SK-N-SH treated with all-trans-retinoic acid at 6 μM for 48 hours (cell line): ENCODE data around the gene DIRAS1.

Experiments used
- ATAC-seq: fragments of 200-7000 bp; cut with Tn5 transposase; 3 replicates; pipeline ENCODE4 v1.9.1; 2020; ENCODE audit warnings: mild to moderate bottlenecking, moderate library complexity
- ARNTL ChIP-seq: fragments of 450-650 bp; formaldehyde crosslinking; IDR thresholded peaks from 2 replicates; pipeline ENCODE4 v1.5.0; 2020; ENCODE audit warnings: low read depth, mild to moderate bottlenecking, moderate library complexity, borderline replicate concordance
- BACH2 ChIP-seq: fragments of 250-450 bp; sonication (Bioruptor Pico); IDR thresholded peaks from 2 replicates; pipeline ENCODE4 v1.9.0; 2021; ENCODE audit warnings: mild to moderate bottlenecking, borderline replicate concordance
- CREB5 ChIP-seq: fragments of 250-450 bp; sonication (Bioruptor Pico); IDR thresholded peaks from 2 replicates; pipeline ENCODE4 v1.5.1; 2020; ENCODE audit warnings: low read depth, mild to moderate bottlenecking, moderate library complexity
- CSDC2 ChIP-seq: fragments of 250-450 bp; sonication (Bioruptor Pico); IDR thresholded peaks from 2 replicates; pipeline ENCODE4 v1.5.0; 2020; ENCODE audit warnings: mild to moderate bottlenecking, moderate library complexity
- CSRNP3 ChIP-seq: fragments of 250-450 bp; sonication (Bioruptor Pico); IDR thresholded peaks from 2 replicates; pipeline ENCODE4 v1.5.1; 2021; ENCODE audit warnings: mild to moderate bottlenecking, moderate library complexity
- ESRRG ChIP-seq: fragments of 250-450 bp; sonication (Bioruptor Pico); IDR thresholded peaks from 2 replicates; pipeline ENCODE4 v1.6.1; 2021; ENCODE audit warnings: mild to moderate bottlenecking
- GLIS3 ChIP-seq: fragments of 250-450 bp; sonication (Bioruptor Pico); IDR thresholded peaks from 2 replicates; pipeline ENCODE4 v1.5.0; 2020; ENCODE audit warnings: mild to moderate bottlenecking, moderate library complexity
- OSR1 ChIP-seq: fragments of 250-450 bp; sonication (Bioruptor Pico); IDR thresholded peaks from 2 replicates; pipeline ENCODE4 v1.8.0; 2022; ENCODE audit warnings: moderate library complexity, mild to moderate bottlenecking, inconsistent platforms
- PATZ1 ChIP-seq: fragments of 250-450 bp; sonication (Bioruptor Pico); IDR thresholded peaks from 2 replicates; pipeline ENCODE4 v1.8.0; 2020; ENCODE audit warnings: mild to moderate bottlenecking, moderate library complexity, borderline replicate concordance
- POU6F1 ChIP-seq: fragments of 250-450 bp; sonication (Bioruptor Pico); IDR thresholded peaks from 2 replicates; pipeline ENCODE4 v1.8.0; 2021; ENCODE audit warnings: low read depth, mild to moderate bottlenecking, moderate library complexity, borderline replicate concordance
- PPARA ChIP-seq: fragments of 250-450 bp; sonication (Bioruptor Pico); IDR thresholded peaks from 2 replicates; pipeline ENCODE4 v1.5.0; 2020; ENCODE audit warnings: mild to moderate bottlenecking, borderline replicate concordance
- RARB ChIP-seq: fragments of 250-450 bp; sonication (Bioruptor Pico); IDR thresholded peaks from 2 replicates; pipeline ENCODE4 v1.8.0; 2021; ENCODE audit warnings: mild to moderate bottlenecking, moderate library complexity
- SNAI2 ChIP-seq: fragments of 250-450 bp; sonication (Bioruptor Pico); IDR thresholded peaks from 2 replicates; pipeline ENCODE4 v1.5.0; 2020; ENCODE audit warnings: mild to moderate bottlenecking, moderate library complexity
- TCF4 ChIP-seq: fragments of 250-450 bp; sonication (Bioruptor Pico); IDR thresholded peaks from 2 replicates; pipeline ENCODE4 v1.8.0; 2021; ENCODE audit warnings: mild to moderate bottlenecking, moderate library complexity, borderline replicate concordance
- TOX ChIP-seq: fragments of 250-450 bp; sonication (Bioruptor Pico); IDR thresholded peaks from 2 replicates; pipeline ENCODE4 v1.8.0; 2021; ENCODE audit warnings: mild to moderate bottlenecking, moderate library complexity, borderline replicate concordance
- TSHZ2 ChIP-seq: fragments of 250-450 bp; sonication (Bioruptor Pico); IDR thresholded peaks from 2 replicates; pipeline ENCODE4 v1.5.0; 2020; ENCODE audit warnings: mild to moderate bottlenecking, moderate library complexity
- ZC3H10 ChIP-seq: fragments of 250-450 bp; sonication (Bioruptor Pico); IDR thresholded peaks from 2 replicates; pipeline ENCODE4 v1.5.1; 2021; ENCODE audit warnings: mild to moderate bottlenecking, moderate library complexity
- ZFP3 ChIP-seq: fragments of 250-450 bp; sonication (Bioruptor Pico); IDR thresholded peaks from 2 replicates; pipeline ENCODE4 v1.5.0; 2020; ENCODE audit warnings: mild to moderate bottlenecking, moderate library complexity
- ZFP30 ChIP-seq: fragments of 450-650 bp; formaldehyde crosslinking; IDR thresholded peaks from 2 replicates; pipeline ENCODE4 v1.5.0; 2022; ENCODE audit warnings: mild to moderate bottlenecking, moderate library complexity
- ZNF565 ChIP-seq: fragments of 450-650 bp; formaldehyde crosslinking; conservative IDR thresholded peaks from 2 replicates; pipeline ENCODE4 v1.5.0; 2020; ENCODE audit warnings: low read depth, mild to moderate bottlenecking, moderate library complexity
- ZNF8 ChIP-seq: fragments of 450-650 bp; formaldehyde crosslinking; IDR thresholded peaks from 2 replicates; pipeline ENCODE4 v1.5.0; 2020; ENCODE audit warnings: mild to moderate bottlenecking, moderate library complexity

The DIRAS1 gene

GRCh38 chr19:2719920-2720776, 1.0 kb downstream of the DIRAS1 start:
- ATAC-seq: no peak
- no peak for TF ChIP-seq PPARA (CRISPR knock-in tag)
- TF ChIP-seq ZFP30 (CRISPR knock-in tag): no peak
- TF ChIP-seq PATZ1 (CRISPR knock-in tag): no peak
- no peak for TF ChIP-seq CSRNP3 (CRISPR knock-in tag)
- TF ChIP-seq CREB5 (CRISPR knock-in tag): no peak
- TF ChIP-seq ARNTL (CRISPR knock-in tag): no peak
- TF ChIP-seq ESRRG (CRISPR knock-in tag): no peak
- TF ChIP-seq TSHZ2 (CRISPR knock-in tag): no peak
- TF ChIP-seq ZNF8 (CRISPR knock-in tag): no peak
- TF ChIP-seq GLIS3: no peak
- TF ChIP-seq TOX: no peak
- TF ChIP-seq ZFP3 (CRISPR knock-in tag): no peak
- no peak for TF ChIP-seq CSDC2 (CRISPR knock-in tag)
- TF ChIP-seq SNAI2 (CRISPR knock-in tag): no peak
- TF ChIP-seq TCF4: no peak
- TF ChIP-seq OSR1 (CRISPR knock-in tag): no peak
- no peak for TF ChIP-seq RARB
- TF ChIP-seq ZNF565 (CRISPR knock-in tag): no peak

GRCh38 chr19:2719232-2719735, 1.9 kb downstream of the DIRAS1 start:
- TF ChIP-seq POU6F1 (CRISPR knock-in tag) (no peak), ZC3H10 (CRISPR knock-in tag) (no peak), ARNTL (CRISPR knock-in tag) (no peak), TCF4 (no peak), BACH2 (CRISPR knock-in tag) (no peak), PATZ1 (CRISPR knock-in tag) (no peak)
- no peak for ATAC-seq
